ENCODE data around the gene PLXNA4.

DNA sequence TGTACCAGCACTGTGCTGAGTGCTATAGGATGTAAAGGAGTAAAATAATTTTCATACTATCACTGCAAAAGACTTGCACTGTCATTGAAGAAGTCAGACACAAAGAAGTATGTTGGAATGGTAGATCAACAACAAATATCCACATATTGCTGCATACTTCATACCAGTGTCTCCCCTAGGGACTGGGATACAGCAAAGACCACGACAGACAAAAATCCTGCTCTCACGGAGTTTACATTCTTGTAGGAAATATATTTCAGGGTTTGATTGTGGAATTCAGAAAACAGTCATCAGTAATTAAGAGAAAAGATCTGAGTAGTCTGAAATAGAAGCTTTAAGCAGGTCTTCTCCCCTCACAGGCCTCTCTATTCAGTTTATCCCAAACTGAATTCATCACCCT is 49.4 kb upstream of the PLXNA4 start:
- TF ChIP-seq POLR2A (IDR thresholded peaks at IDR 0.05; ENCODE audit: extremely low read depth, insufficient read length), result no peak
- TF ChIP-seq, protein P1, sequence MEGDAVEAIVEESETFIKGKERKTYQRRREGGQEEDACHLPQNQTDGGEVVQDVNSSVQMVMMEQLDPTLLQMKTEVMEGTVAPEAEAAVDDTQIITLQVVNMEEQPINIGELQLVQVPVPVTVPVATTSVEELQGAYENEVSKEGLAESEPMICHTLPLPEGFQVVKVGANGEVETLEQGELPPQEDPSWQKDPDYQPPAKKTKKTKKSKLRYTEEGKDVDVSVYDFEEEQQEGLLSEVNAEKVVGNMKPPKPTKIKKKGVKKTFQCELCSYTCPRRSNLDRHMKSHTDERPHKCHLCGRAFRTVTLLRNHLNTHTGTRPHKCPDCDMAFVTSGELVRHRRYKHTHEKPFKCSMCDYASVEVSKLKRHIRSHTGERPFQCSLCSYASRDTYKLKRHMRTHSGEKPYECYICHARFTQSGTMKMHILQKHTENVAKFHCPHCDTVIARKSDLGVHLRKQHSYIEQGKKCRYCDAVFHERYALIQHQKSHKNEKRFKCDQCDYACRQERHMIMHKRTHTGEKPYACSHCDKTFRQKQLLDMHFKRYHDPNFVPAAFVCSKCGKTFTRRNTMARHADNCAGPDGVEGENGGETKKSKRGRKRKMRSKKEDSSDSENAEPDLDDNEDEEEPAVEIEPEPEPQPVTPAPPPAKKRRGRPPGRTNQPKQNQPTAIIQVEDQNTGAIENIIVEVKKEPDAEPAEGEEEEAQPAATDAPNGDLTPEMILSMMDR (IDR thresholded peaks at IDR 0.05; ENCODE audit: low read depth, low read length), result no peak
